Osteoblast (primary cell): Measurements from ENCODE around the gene CLEC20A. TPM values are rescaled to one million over a fixed set of nuclear protein-coding genes. Genes with fewer than 3 reads are reported as not detected.
A peak's percentile ranks its signal among the peaks of the same experiment; 100 is the strongest.

Experiments
- DNase-seq: peaks from one replicate; pipeline ENCODE4 v3.0.0; 2011; ENCODE audit warnings: low spot score, mixed read lengths; ENCODE audit not compliant: insufficient read length; ENCODE audit errors: missing footprints
- H2AFZ ChIP-seq: 2 replicates; pipeline ENCODE4 v1.6.0; 2011; ENCODE audit warnings: mild to moderate bottlenecking, low read length
- H3K27ac ChIP-seq: 2 replicates; pipeline ENCODE4 v1.5.1; 2011; ENCODE audit warnings: mild to moderate bottlenecking, low read depth, low read length, moderate library complexity
- H3K27me3 ChIP-seq: 2 replicates; pipeline ENCODE4 v1.6.0; 2012; ENCODE audit warnings: mild to moderate bottlenecking, control low read depth, inconsistent platforms, low read length, moderate library complexity; ENCODE audit not compliant: insufficient read depth
- H3K36me3 ChIP-seq: 2 replicates; pipeline ENCODE4 v1.5.1; 2011; ENCODE audit warnings: mild to moderate bottlenecking, low read length, control low read depth, moderate library complexity; ENCODE audit not compliant: insufficient read depth
- H3K4me1 ChIP-seq: 2 replicates; pipeline ENCODE4 v1.5.1; 2011; ENCODE audit warnings: mild to moderate bottlenecking, low read length, control low read depth, moderate library complexity; ENCODE audit not compliant: insufficient read depth
- H3K4me2 ChIP-seq: 2 replicates; pipeline ENCODE4 v1.6.0; 2011; ENCODE audit warnings: mild to moderate bottlenecking, low read length; ENCODE audit not compliant: insufficient read depth
- H3K4me3 ChIP-seq: fragments of 200-600 bp; sonication (generic); 3 replicates; pipeline ENCODE4 v1.5.1; 2012; ENCODE audit warnings: mild to moderate bottlenecking, low read length, inconsistent platforms; ENCODE audit not compliant: insufficient read depth
- H3K79me2 ChIP-seq: 2 replicates; pipeline ENCODE4 v1.6.0; 2012; ENCODE audit warnings: mild to moderate bottlenecking, low read length, control low read depth, inconsistent platforms; ENCODE audit not compliant: insufficient read depth
- H3K9me3 ChIP-seq: 2 replicates; pipeline ENCODE4 v1.5.1; 2011; ENCODE audit warnings: low read depth, low read length, control low read depth
- H4K20me1 ChIP-seq: 2 replicates; pipeline ENCODE4 v1.6.0; 2012; ENCODE audit warnings: mild to moderate bottlenecking, low read length, control low read depth; ENCODE audit not compliant: insufficient read depth
- CTCF ChIP-seq: IDR thresholded peaks from 2 replicates; pipeline ENCODE4 v1.5.1; 2011; ENCODE audit warnings: mild to moderate bottlenecking, low read depth, low read length, moderate library complexity; ENCODE audit errors: extremely low read depth
- total RNA-seq: library from RNA; depleted of rRNA; stranded (reverse); fragments of >200 nt; gene quantifications from 2 replicates; pipeline ENCODE4 v1.2.3, GENCODE V29; 2012

The CLEC20A gene
- total RNA-seq = under 0.01 TPM in 1 of 2 replicates, not detected in the other

- no peaks in the 10 kb centered on the region for H3K36me3 ChIP-seq
- H3K27ac ChIP-seq = no peak within 1 kb of the TSS
- H3K4me1 ChIP-seq = peaks cover 3% of the 10 kb centered on the region
- H3K4me2 ChIP-seq = no peak within 1 kb of the TSS
- TF ChIP-seq CTCF = no peak
- no peaks in the 10 kb centered on the region for H3K27me3 ChIP-seq
- H3K9me3 ChIP-seq = no peaks in the 10 kb centered on the region
- H3K79me2 ChIP-seq = no peaks in the 10 kb centered on the region
- no peak within 1 kb of the TSS for H2AFZ ChIP-seq
- no peak within 1 kb of the TSS for H3K4me3 ChIP-seq
- peak; percentile 58 for DNase-seq
- no peaks in the 10 kb centered on the region for H4K20me1 ChIP-seq
Measured at GRCh38 chr1:178496410-178497135, at the start of gene CLEC20A. Gene CLEC20A (minus strand): TSS chr1:178496964. CDS start chr1:178496939, 25 bp downstream.

- Histone ChIP-seq H3K79me2 (peaks cover 22% of the 10 kb centered on the region), H3K4me3 (no peak overlapping the region), H4K20me1 (no peaks in the 10 kb centered on the region), H3K4me2 (no peak overlapping the region), H3K9me3 (no peaks in the 10 kb centered on the region), H3K4me1 (peaks cover 25% of the 10 kb centered on the region), H3K27ac (no peak overlapping the region), H3K36me3 (peaks cover 3% of the 10 kb centered on the region), H2AFZ (peak overlapping the region; percentile 15), H3K27me3 (no peaks in the 10 kb centered on the region)
- TF ChIP-seq CTCF = no peak
- no peak for DNase-seq
Measured at GRCh38 chr1:178544531-178544930, 47.8 kb upstream of the CLEC20A start.

GRCh38 chr1:178543290-178543607 is 46.5 kb upstream of the CLEC20A start:
- Histone ChIP-seq H3K27ac (peak overlapping the region; percentile 57), H3K4me3 (peak overlapping the region; percentile 96), H4K20me1 (no peaks in the 10 kb centered on the region), H2AFZ (peak overlapping the region; percentile 92), H3K9me3 (no peaks in the 10 kb centered on the region), H3K4me2 (peak overlapping the region; percentile 100), H3K27me3 (no peaks in the 10 kb centered on the region), H3K36me3 (peaks cover 3% of the 10 kb centered on the region), H3K4me1 (peaks cover 36% of the 10 kb centered on the region), H3K79me2 (peaks cover 22% of the 10 kb centered on the region)
- DNase-seq = peak; percentile 78
- TF ChIP-seq CTCF = no peak

- H2AFZ ChIP-seq = peak overlapping the region; percentile 100
- H4K20me1 ChIP-seq = no peaks in the 10 kb centered on the region
- H3K79me2 ChIP-seq = peaks cover 22% of the 10 kb centered on the region
- H3K4me3 ChIP-seq = peak overlapping the region; percentile 96
- H3K27ac ChIP-seq = peak overlapping the region; percentile 57
- peak; percentile 95 for DNase-seq
- TF ChIP-seq CTCF = peak; percentile 72
- H3K9me3 ChIP-seq = no peaks in the 10 kb centered on the region
- H3K36me3 ChIP-seq = peaks cover 3% of the 10 kb centered on the region
- no peaks in the 10 kb centered on the region for H3K27me3 ChIP-seq
- H3K4me1 ChIP-seq = peaks cover 41% of the 10 kb centered on the region
- H3K4me2 ChIP-seq = peak overlapping the region; percentile 100
Measured at GRCh38 chr1:178542554-178543289, 46.0 kb upstream of the CLEC20A start.
